Suprapubic skin (tissue), 4 donors: ENCODE data around the gene VWDE. TPM values are rescaled to one million over a fixed set of nuclear protein-coding genes. Genes with fewer than 3 reads are reported as not detected.

Source experiments
- DNase-seq, 2 donors: peaks; one replicate each; pipeline ENCODE4 v3.0.0-alpha.2; 2019; ENCODE audit warnings: low spot score in 2 of 2
- H3K27ac ChIP-seq: fragments of 200-600 bp; sonication (generic); one replicate; pipeline ENCODE4 v1.5.1; 2019
- H3K27me3 ChIP-seq: fragments of 200-600 bp; sonication (generic); one replicate; pipeline ENCODE4 v1.5.1; 2019
- H3K36me3 ChIP-seq: fragments of 200-600 bp; sonication (generic); one replicate; pipeline ENCODE4 v1.5.1; 2019
- H3K4me1 ChIP-seq: fragments of 200-600 bp; sonication (generic); one replicate; pipeline ENCODE4 v1.5.1; 2019
- H3K4me3 ChIP-seq: fragments of 200-600 bp; sonication (generic); one replicate; pipeline ENCODE4 v1.5.1; 2019; ENCODE audit warnings: mild to moderate bottlenecking
- H3K9me3 ChIP-seq: fragments of 200-600 bp; sonication (generic); one replicate; pipeline ENCODE4 v1.5.1; 2019
- CTCF ChIP-seq, 2 donors: fragments of 200-600 bp in 1 of 2; fragments of 450-650 bp in 1 of 2; sonication (generic) in 1 of 2; IDR thresholded peaks; one replicate each; pipeline ENCODE4 v1.5.1; 2016 to 2019; ENCODE audit warnings: antibody characterized with exemption in 2 of 2, mild to moderate bottlenecking in 1 of 2, moderate library complexity in 1 of 2
- EP300 ChIP-seq: sonication (generic); formaldehyde crosslinking; IDR thresholded peaks from one replicate; pipeline ENCODE4 v1.6.1; 2017; ENCODE audit warnings: antibody characterized with exemption
- POLR2A ChIP-seq, 2 donors: fragments of 450-650 bp; IDR thresholded peaks; one replicate each; pipeline ENCODE4 v1.6.1; 2017; ENCODE audit warnings: antibody characterized with exemption in 2 of 2, mild to moderate bottlenecking in 2 of 2, moderate library complexity in 2 of 2
- POLR2AphosphoS5 ChIP-seq, 3 donors: sonication (generic); formaldehyde crosslinking; IDR thresholded peaks; one replicate each; pipeline ENCODE4 v1.6.1; 2017; ENCODE audit warnings: antibody characterized with exemption in 3 of 3
- WGBS: methylation state at CpG from one replicate; pipeline ENCODE4 v1.1.5; 2018; 5-methylcytosine and 5-hydroxymethylcytosine counted together
- total RNA-seq, 4 donors: library from RNA; depleted of rRNA; stranded (reverse); fragments of >200 nt; gene quantifications; one replicate each; pipeline ENCODE4 v1.1.0, GENCODE V29; 2016

Gene VWDE
- total RNA-seq, 4 donors from 2014 or later: 0.26 to 2.6 (median 0.51) TPM; not detected in 1

DNA sequence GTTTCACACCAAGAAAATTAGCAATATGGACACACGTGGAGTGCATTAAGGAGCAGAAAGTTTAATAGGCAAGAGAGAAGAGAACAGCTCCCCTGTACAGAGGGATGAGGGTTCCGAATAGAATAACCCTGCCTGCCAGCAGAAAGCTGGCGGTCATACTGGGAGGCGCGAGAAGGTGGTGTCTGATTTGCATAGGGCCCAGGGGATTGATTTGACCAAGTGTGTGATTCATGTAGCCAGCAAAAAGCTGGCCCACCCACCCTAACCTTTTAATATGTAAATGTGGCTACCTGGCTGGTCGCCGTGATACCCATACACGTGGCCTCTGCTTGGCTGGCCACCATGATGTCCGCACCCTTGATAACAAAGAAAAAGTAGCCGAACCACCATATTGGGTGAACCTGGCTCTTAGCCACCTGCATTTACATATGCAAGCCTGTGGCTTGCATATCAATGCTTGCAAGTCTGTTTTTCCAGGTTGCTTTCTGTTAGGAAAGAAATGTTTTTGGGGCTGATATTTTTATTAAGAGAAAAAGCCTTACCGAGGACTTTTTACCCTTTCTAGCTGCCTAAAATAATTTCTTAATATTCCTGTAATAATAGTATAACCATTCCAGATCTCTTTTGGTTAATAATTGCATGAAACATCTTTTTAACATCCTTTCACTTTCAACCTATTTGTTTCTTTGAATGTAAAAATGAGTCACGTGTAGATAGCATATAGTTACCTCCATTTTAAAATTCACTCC is 20.5 kb upstream of the VWDE start:
- TF ChIP-seq EP300 (no peak), CTCF (IDR thresholded peaks at IDR 0.05) (no peak), POLR2A (IDR thresholded peaks at IDR 0.05) (no peak), POLR2AphosphoS5 (IDR thresholded peaks at IDR 0.05) (no peak)
- Histone ChIP-seq H3K27me3 (no peaks in the 10 kb centered on the region), H3K4me3 (no peak overlapping the region), H3K9me3 (no peaks in the 10 kb centered on the region), H3K36me3 (no peaks in the 10 kb centered on the region), H3K4me1 (no peaks in the 10 kb centered on the region), H3K27ac (no peak overlapping the region)
- WGBS: 52% methylated on average over 12 of the region's 12 CpGs
- DNase-seq: no peak

DNA sequence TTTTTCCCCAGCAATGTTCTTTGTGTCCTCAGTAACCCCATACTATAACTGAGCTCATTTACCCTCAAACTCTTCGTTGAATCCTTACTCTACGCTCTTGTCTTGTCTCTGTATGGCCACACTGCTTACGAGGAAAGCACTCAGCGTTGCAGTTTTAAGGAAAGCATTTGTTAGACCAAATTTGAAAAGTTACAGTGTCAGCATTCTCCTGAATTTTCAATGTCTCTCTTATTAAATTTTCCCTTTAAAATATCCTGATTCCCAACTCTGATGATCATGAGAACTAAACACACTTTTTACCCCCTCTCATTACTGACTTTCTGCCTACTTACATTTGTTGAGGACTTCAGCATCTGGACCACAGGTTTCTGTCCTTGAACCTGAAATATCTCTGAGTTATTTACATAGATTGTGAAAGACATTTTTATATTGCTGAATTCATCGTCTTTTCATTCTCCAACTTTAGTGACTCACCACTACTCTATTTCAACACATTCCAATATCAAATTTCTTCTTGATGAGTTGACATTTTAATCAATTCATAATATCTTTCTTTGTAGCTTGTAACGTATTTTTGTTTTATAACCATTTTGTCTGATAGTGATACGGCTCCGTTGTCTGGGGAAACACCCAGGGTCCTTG is 19.8 kb upstream of the VWDE start:
- H3K27ac ChIP-seq: no peak overlapping the region
- WGBS: 31% methylated on average over 8 of the region's 8 CpGs

GRCh38 chr7:12422554-12423320 is 19.1 kb upstream of the VWDE start:
- Histone ChIP-seq H3K27me3 (no peaks in the 10 kb centered on the region), H3K9me3 (no peaks in the 10 kb centered on the region), H3K36me3 (no peaks in the 10 kb centered on the region), H3K4me3 (no peak overlapping the region), H3K4me1 (no peaks in the 10 kb centered on the region), H3K27ac (no peak overlapping the region)
- DNase-seq: no peak
- TF ChIP-seq POLR2AphosphoS5 (IDR thresholded peaks at IDR 0.05): no peak
- WGBS: 68% methylated on average over 4 of the region's 4 CpGs

More for the DNA sequence above, 19.8 kb upstream of the VWDE start:
- no peaks in the 10 kb centered on the region for H3K36me3 ChIP-seq
- no peaks in the 10 kb centered on the region for H3K27me3 ChIP-seq
- no peaks in the 10 kb centered on the region for H3K9me3 ChIP-seq
- H3K4me1 ChIP-seq: no peaks in the 10 kb centered on the region
- TF ChIP-seq CTCF (IDR thresholded peaks at IDR 0.05) (no peak), EP300 (no peak), POLR2A (IDR thresholded peaks at IDR 0.05) (no peak), POLR2AphosphoS5 (IDR thresholded peaks at IDR 0.05) (no peak)
- no peak overlapping the region for H3K4me3 ChIP-seq
- DNase-seq: no peak

DNA sequence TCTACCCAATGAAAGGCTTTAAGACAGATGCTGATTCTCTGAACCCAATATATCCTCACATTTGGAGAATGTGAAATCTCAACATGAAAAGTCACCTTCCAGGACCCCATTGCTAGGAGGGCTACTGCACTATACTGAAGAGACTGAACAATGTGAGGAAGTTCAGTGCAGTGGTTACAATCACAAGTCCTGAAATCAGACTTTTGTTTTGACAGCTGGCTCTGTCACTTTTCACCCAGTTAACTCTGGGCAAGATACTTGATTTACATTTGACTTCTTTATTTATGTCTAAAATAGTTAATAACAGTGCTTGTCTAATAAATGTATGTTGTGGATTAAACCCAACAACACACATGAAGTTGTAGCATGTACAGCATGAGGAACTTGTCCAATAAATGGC is 14.8 kb upstream of the VWDE start:
- Histone ChIP-seq H3K9me3 (no peaks in the 10 kb centered on the region), H3K36me3 (no peaks in the 10 kb centered on the region), H3K4me3 (no peak overlapping the region), H3K4me1 (no peaks in the 10 kb centered on the region), H3K27ac (no peak overlapping the region), H3K27me3 (no peaks in the 10 kb centered on the region)
- TF ChIP-seq POLR2A (IDR thresholded peaks at IDR 0.05) (no peak), POLR2AphosphoS5 (IDR thresholded peaks at IDR 0.05) (no peak), CTCF (IDR thresholded peaks at IDR 0.05) (no peak), EP300 (no peak)
- DNase-seq: no peak

DNA sequence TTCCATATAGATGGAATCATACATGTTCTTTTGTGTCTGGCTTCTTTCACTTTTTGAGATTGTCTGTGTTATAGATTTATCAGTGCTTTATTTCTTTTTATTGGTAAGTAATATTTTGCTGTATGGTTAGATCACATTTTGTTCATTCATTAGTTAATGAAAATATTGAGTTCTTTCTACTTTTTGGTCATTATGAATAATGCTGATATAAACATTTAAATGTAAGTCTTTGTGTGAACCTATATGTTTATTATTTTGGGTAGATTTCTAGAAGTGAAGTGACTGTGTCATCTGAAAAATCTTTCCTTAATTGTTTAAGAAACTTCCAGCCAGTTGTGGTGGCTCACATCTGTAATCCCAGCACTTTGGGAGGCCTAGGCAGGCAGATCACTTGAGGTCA is 11.4 kb upstream of the VWDE start:
- Histone ChIP-seq H3K4me3 (no peak overlapping the region), H3K9me3 (no peaks in the 10 kb centered on the region), H3K27me3 (no peaks in the 10 kb centered on the region), H3K27ac (no peak overlapping the region), H3K4me1 (no peaks in the 10 kb centered on the region), H3K36me3 (no peaks in the 10 kb centered on the region)
- no peak for TF ChIP-seq EP300
- no peak for TF ChIP-seq CTCF (IDR thresholded peaks at IDR 0.05)
- TF ChIP-seq POLR2AphosphoS5 (IDR thresholded peaks at IDR 0.05): no peak
- TF ChIP-seq POLR2A (IDR thresholded peaks at IDR 0.05): no peak
- DNase-seq: no peak
